Measurements from ENCODE around the gene KDM2A. TPM values are rescaled to one million over a fixed set of nuclear protein-coding genes. Genes with fewer than 3 reads are reported as not detected.

The KDM2A gene
- total RNA-seq, 1 experiment from 2014 or later, result 50.4 TPM

- Histone ChIP-seq H3K27me3 (ENCODE audit: insufficient read depth, low read length) (no peaks in the 10 kb centered on the region), H3K27ac (ENCODE audit: low read depth, low read length) (no peak overlapping the region), H3K4me3 (replicated peaks in 1 of 2; ENCODE audit: low read depth in 1 of 2, low read length in 2 of 2) (no peak overlapping the region), H3K9me3 (ENCODE audit: control insufficient read depth in 1 of 2, insufficient read depth in 1 of 2, low read depth in 1 of 2, low read length in 2 of 2) (no peaks in the 10 kb centered on the region), H3K4me1 (ENCODE audit: control insufficient read depth in 1 of 2, insufficient read depth in 2 of 2, low read length in 2 of 2) (no peaks in the 10 kb centered on the region), H2AFZ (ENCODE audit: low read depth, low read length, poor library complexity, severe bottlenecking) (no peak overlapping the region), H3K9ac (ENCODE audit: low read length) (no peak overlapping the region), H3K36me3 (ENCODE audit: control insufficient read depth in 1 of 2, insufficient read depth in 2 of 2, low read length in 2 of 2) (no peaks in the 10 kb centered on the region), H4K20me1 (ENCODE audit: insufficient read depth) (no peaks in the 10 kb centered on the region), H3K4me2 (ENCODE audit: low read length) (no peak overlapping the region), H3K9me2 (ENCODE audit: insufficient read depth) (no peaks in the 10 kb centered on the region), H3K79me2 (ENCODE audit: insufficient read depth, low read length) (no peaks in the 10 kb centered on the region)
- no peak for ATAC-seq
- intact Hi-C loops (cut with micrococcal nuclease), result no loop called here
- ChIA-PET POLR2A (no interaction called here), CTCF (no interaction called here), RAD21 (ENCODE audit: low non-redundant PET in 1 of 2, low total read pairs in 2 of 2, uncharacterized antibody in 2 of 2, unreplicated experiment in 2 of 2) (no interaction called here)
- TF ChIP-seq YY1 (IDR thresholded peaks at IDR 0.05; ENCODE audit: extremely low read depth, insufficient replicate concordance, low read depth, low read length) (no peak), RAD21 (IDR thresholded peaks at IDR 0.05; ENCODE audit: low read depth) (no peak), POLR2A (IDR thresholded peaks at IDR 0.05; ENCODE audit: borderline replicate concordance, extremely low read depth, insufficient read depth, insufficient read length) (no peak), ATF3 (IDR thresholded peaks at IDR 0.05) (no peak), SP1 (IDR thresholded peaks at IDR 0.05; ENCODE audit: low read depth) (no peak), CBX3 (IDR thresholded peaks at IDR 0.05; ENCODE audit: low read depth) (no peak), FOSL1 (IDR thresholded peaks at IDR 0.05; ENCODE audit: low read depth) (no peak)
- no TSS peak for BruUV-seq (replicated peaks)
- no peak for DNase-seq (ENCODE audit: low read depth, low spot score)
Observed at GRCh38 chr11:67102664-67103063, 16.4 kb upstream of the KDM2A start.

GRCh38 chr11:67105964-67106363, 13.1 kb upstream of the KDM2A start:
- Histone ChIP-seq H3K4me3 (replicated peaks in 1 of 2; ENCODE audit: low read depth in 1 of 2, low read length in 2 of 2) (no peak overlapping the region), H3K36me3 (ENCODE audit: control insufficient read depth in 1 of 2, insufficient read depth in 2 of 2, low read length in 2 of 2) (no peaks in the 10 kb centered on the region), H3K79me2 (ENCODE audit: insufficient read depth, low read length) (no peaks in the 10 kb centered on the region), H3K27me3 (ENCODE audit: insufficient read depth, low read length) (no peaks in the 10 kb centered on the region), H3K4me1 (ENCODE audit: control insufficient read depth in 1 of 2, insufficient read depth in 2 of 2, low read length in 2 of 2) (no peaks in the 10 kb centered on the region), H3K27ac (ENCODE audit: low read depth, low read length) (no peak overlapping the region), H3K4me2 (ENCODE audit: low read length) (no peak overlapping the region), H4K20me1 (ENCODE audit: insufficient read depth) (no peaks in the 10 kb centered on the region), H3K9me3 (ENCODE audit: control insufficient read depth in 1 of 2, insufficient read depth in 1 of 2, low read depth in 1 of 2, low read length in 2 of 2) (no peaks in the 10 kb centered on the region), H3K9ac (ENCODE audit: low read length) (no peak overlapping the region), H2AFZ (ENCODE audit: low read depth, low read length, poor library complexity, severe bottlenecking) (no peak overlapping the region), H3K9me2 (ENCODE audit: insufficient read depth) (no peaks in the 10 kb centered on the region)
- TF ChIP-seq ZNF274 (IDR thresholded peaks at IDR 0.05; ENCODE audit: low read depth, low read length), result no peak
- TF ChIP-seq POLR2A (IDR thresholded peaks at IDR 0.05; ENCODE audit: borderline replicate concordance, extremely low read depth, insufficient read depth, insufficient read length), result no peak
- TF ChIP-seq EZH2phosphoT487 (IDR thresholded peaks at IDR 0.05; ENCODE audit: borderline replicate concordance), result no peak
- TF ChIP-seq ATF3 (IDR thresholded peaks at IDR 0.05), result no peak
- no peak for TF ChIP-seq CBX3 (IDR thresholded peaks at IDR 0.05; ENCODE audit: low read depth)
- TF ChIP-seq ZFX (IDR thresholded peaks at IDR 0.05), result no peak
- TF ChIP-seq SRF (IDR thresholded peaks at IDR 0.05; ENCODE audit: low read depth), result no peak
- TF ChIP-seq SIN3A (IDR thresholded peaks at IDR 0.05; ENCODE audit: low read depth), result no peak
- TF ChIP-seq TCF7L2 (IDR thresholded peaks at IDR 0.05; ENCODE audit: borderline replicate concordance, extremely low read depth, insufficient read depth, insufficient read length), result no peak
- no peak for TF ChIP-seq MAX (IDR thresholded peaks at IDR 0.05)
- TF ChIP-seq ELF1 (IDR thresholded peaks at IDR 0.05; ENCODE audit: borderline replicate concordance, low read depth), result no peak
- DNase-seq (ENCODE audit: low read depth, low spot score) (no peak), ATAC-seq (no peak)
- intact Hi-C loops (cut with micrococcal nuclease), result no loop called here
- ChIA-PET RAD21 (ENCODE audit: low non-redundant PET in 1 of 2, low total read pairs in 2 of 2, uncharacterized antibody in 2 of 2, unreplicated experiment in 2 of 2) (no interaction called here), POLR2A (no interaction called here), CTCF (interaction anchor here (1.1 kb wide), 1 partner anchor 11 kb away, joined by 3 read pairs; no protein-coding TSS in a partner anchor)
- no TSS peak for BruUV-seq (replicated peaks)

All from HCT116 (cell line).